SU-DHL-6 (cell line): Measurements from ENCODE around the gene PARD6G.

Experiments used
- EZH2phosphoT487 ChIP-seq: fragments of 200-600 bp; sonication (generic), shearing (Covaris generic); conservative IDR thresholded peaks from 2 replicates; pipeline ENCODE4 v1.6.1; 2018; ENCODE audit warnings: mild to moderate bottlenecking, antibody characterized with exemption, low read length, moderate library complexity, mixed read lengths
- TF ChIP-seq, protein P1 (sequence below): fragments of 200-600 bp; sonication (generic); IDR thresholded peaks from one replicate; pipeline ENCODE4 v1.5.1; 2017; ENCODE audit warnings: antibody characterized with exemption, mild to moderate bottlenecking, low read length, moderate library complexity; ENCODE audit not compliant: insufficient read depth, poor library complexity, severe bottlenecking

DNA sequence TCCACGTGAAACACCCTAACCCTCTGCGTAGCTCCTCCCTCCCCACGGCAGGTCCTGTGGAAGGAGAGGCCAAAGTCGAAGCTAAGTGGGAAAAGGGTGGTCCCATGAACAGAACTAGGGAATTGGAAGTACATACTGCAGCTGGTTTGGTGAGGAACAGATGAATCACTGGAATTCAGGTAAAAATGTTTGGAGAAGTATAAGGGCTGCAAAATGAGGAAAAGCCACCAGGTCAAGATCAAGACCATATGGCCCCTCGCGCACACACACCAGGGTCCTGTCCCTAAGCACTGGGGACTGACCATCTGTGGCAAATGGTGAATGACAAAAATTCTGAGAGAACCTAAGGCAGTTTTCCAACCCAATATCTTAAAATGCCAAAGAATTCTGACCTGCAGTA lies 3.1 kb downstream of the PARD6G start:
- TF ChIP-seq EZH2phosphoT487: no peak
- TF ChIP-seq, protein P1, sequence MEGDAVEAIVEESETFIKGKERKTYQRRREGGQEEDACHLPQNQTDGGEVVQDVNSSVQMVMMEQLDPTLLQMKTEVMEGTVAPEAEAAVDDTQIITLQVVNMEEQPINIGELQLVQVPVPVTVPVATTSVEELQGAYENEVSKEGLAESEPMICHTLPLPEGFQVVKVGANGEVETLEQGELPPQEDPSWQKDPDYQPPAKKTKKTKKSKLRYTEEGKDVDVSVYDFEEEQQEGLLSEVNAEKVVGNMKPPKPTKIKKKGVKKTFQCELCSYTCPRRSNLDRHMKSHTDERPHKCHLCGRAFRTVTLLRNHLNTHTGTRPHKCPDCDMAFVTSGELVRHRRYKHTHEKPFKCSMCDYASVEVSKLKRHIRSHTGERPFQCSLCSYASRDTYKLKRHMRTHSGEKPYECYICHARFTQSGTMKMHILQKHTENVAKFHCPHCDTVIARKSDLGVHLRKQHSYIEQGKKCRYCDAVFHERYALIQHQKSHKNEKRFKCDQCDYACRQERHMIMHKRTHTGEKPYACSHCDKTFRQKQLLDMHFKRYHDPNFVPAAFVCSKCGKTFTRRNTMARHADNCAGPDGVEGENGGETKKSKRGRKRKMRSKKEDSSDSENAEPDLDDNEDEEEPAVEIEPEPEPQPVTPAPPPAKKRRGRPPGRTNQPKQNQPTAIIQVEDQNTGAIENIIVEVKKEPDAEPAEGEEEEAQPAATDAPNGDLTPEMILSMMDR: no peak
